ENCODE measurements around the gene TRMT10B.
A peak's percentile ranks its signal among the peaks of the same experiment; 100 is the strongest.

TRMT10B gene

GRCh38 chr9:37769995-37770394 is 16.4 kb downstream of the TRMT10B start:
- DNase-seq (ENCODE audit: low spot score) = no peak
- TF ChIP-seq CTCF (IDR thresholded peaks at IDR 0.05; ENCODE audit: extremely low read depth, missing control alignments) = no peak

GRCh38 chr9:37775216-37775919 is 21.8 kb downstream of the TRMT10B start:
- TF ChIP-seq CTCF (IDR thresholded peaks at IDR 0.05; ENCODE audit: extremely low read depth, missing control alignments) = no peak
- no peak for DNase-seq (ENCODE audit: low spot score)

- DNase-seq (ENCODE audit: low spot score) = no peak
- TF ChIP-seq CTCF (IDR thresholded peaks at IDR 0.05; ENCODE audit: extremely low read depth, missing control alignments) = no peak
Observed at GRCh38 chr9:37776328-37776727, 22.7 kb downstream of the TRMT10B start.

- TF ChIP-seq CTCF (IDR thresholded peaks at IDR 0.05; ENCODE audit: extremely low read depth, missing control alignments) = no peak
- no peak for DNase-seq (ENCODE audit: low spot score)
Observed at GRCh38 chr9:37778534-37778933, 24.9 kb downstream of the TRMT10B start.

- TF ChIP-seq CTCF (IDR thresholded peaks at IDR 0.05; ENCODE audit: extremely low read depth, missing control alignments) = no peak
Observed at GRCh38 chr9:37784291-37784615, 30.6 kb downstream of the TRMT10B start.

GRCh38 chr9:37784616-37785483 is 31.2 kb downstream of the TRMT10B start, which contains the start of gene EXOSC3:
Gene EXOSC3, minus strand, starts transcription at chr9:37785064. Its CDS starts 20 bp downstream, at chr9:37785044.
- TF ChIP-seq CTCF (IDR thresholded peaks at IDR 0.05; ENCODE audit: extremely low read depth, missing control alignments) = no peak
- peak; percentile 92 for DNase-seq (ENCODE audit: low spot score)

More at GRCh38 chr9:37784291-37784615, 30.6 kb downstream of the TRMT10B start:
- no peak for DNase-seq (ENCODE audit: low spot score)

- no peak for TF ChIP-seq CTCF (IDR thresholded peaks at IDR 0.05; ENCODE audit: extremely low read depth, missing control alignments)
- peak; percentile 27 for DNase-seq (ENCODE audit: low spot score)
Observed at GRCh38 chr9:37787059-37787458, 33.5 kb downstream of the TRMT10B start.
